GM20431 (cell line): ENCODE data around the gene CENPK.
"Not testable (repeated sequence)": the region's sequence is repeated elsewhere in the genome, so short reads cannot be mapped to it uniquely, and the experiment has no call there.

Experiments used
- in situ Hi-C: fragments of 300-500 bp; cut with MseI, MboI; formaldehyde crosslinking; loops from one replicate; pipeline ENCODE4 v1.15.0; 2020; ENCODE audit warnings: low sequenced_read_pairs; ENCODE audit not compliant: unreplicated experiment

CENPK gene, protein sequence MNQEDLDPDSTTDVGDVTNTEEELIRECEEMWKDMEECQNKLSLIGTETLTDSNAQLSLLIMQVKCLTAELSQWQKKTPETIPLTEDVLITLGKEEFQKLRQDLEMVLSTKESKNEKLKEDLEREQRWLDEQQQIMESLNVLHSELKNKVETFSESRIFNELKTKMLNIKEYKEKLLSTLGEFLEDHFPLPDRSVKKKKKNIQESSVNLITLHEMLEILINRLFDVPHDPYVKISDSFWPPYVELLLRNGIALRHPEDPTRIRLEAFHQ

DNA sequence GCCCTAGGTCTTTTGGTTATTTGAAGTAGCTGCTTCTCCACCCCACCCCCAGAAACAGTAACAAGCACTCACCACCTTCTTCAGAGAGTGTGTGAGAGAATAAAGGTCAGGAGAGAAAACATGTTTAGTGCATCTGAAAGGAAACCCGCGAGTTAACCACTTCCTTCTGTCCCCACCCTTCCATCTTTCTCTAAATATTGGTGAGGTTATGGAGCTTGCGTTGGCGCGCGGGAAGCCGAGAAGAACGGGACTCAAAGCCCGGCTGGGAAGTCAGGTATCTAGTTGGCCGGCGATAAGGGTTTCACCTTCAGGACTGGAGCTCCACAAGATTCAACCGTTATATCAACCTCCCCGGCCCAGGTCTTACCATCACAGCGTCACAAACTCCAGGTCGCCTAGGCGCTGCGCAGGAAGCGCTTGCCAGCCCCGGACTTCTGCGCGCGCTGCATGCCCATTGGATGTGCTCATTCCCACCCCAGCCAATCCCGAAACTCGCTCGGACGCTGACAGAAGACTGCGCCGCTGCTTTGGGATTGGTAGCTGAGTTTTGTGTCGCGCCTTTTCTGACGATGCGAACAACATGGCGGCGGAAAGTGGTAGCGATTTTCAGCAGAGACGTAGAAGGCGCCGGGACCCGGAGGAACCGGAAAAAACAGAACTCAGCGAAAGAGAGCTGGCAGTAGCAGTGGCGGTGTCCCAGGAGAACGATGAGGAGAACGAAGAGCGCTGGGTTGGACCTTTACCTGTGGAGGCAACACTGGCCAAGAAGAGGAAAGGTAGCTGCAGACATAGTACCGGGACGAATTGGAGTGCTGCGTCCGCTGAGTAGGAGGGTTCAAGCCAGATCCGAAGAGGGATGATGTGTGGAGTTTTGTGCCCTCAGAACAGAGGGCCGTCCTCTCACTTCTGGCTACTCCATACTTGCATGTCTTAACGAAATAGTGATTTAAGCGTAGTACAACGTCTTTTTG, at the start of gene CENPK, which contains the start of gene PPWD1:
CENPK (minus strand) TSS at position 438 of the 971 bp plus-strand sequence. CDS start 8,261 bp downstream, outside the sequence.
PPWD1 (plus strand) TSS at position 566 of the 971 bp plus-strand sequence; CDS start at position 581, 15 bp downstream.
- in situ Hi-C loops: no loop called here

DNA sequence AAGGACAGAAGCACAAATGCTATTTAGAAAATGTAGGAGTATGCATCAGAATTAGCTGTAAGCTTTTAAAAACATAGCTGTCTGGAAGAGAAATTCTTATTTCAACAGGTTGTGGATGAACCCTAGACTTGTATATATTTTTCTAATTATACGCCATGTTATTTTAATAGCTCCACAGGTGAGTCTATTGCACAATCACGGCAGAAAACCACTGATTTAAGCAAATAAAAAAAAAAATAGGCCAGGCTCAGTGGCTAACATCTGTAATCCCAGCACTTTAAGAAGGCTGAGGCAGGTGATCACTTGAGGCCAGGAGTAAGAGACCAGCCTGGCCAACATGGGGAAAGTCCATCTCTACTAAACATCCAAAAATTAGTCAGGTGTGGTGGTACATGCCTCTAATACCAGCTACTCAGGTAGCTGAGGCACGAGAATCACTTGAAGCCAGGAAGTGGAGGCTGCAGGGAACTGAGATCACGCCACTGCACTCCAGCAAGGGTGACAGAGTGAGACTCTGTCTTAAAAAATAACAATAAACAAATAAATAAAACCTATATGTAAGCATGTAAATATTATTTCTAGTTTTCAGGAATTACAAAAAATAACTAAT, 49.4 kb upstream of the CENPK start:
- in situ Hi-C loops: no loop called here

DNA sequence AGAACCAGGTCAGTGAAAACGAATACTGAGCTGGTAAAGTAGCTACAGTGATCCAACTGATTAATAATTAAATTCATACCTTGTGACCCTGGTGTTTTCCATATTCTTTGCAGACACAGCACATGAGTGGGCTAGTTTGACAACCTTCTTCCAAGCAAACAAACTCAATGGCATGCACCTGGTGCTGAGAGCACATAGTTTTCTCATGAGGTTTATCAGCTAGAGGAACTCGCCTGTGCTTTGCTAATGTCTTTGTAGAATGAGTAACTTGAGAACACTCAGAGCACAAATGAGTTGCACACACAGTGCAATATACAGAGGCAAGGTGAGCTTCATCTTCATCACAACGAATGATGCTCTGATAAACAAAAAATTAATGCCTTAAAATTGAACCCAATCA, 48.6 kb upstream of the CENPK start:
- in situ Hi-C loops: no loop called here

DNA sequence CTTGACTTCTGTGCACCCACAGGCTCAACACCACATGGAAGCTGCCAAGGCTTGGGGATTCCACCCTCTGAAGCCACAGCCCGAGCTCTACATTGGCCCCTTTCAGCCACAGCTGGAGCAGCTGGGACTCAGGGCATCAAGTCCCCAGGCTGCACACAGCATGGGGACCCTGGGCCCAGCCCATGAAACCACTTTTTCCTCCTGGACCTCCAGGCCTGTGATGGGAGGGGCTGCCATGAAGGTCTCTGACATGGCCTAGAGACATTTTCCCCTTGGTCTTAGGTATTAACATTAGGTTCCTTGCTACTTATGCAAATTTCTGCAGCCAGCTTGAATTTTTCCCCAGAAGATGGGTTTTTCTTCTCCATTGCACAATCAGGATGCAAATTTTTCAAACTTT, 38.8 kb upstream of the CENPK start:
- in situ Hi-C loops: not testable (repeated sequence)

DNA sequence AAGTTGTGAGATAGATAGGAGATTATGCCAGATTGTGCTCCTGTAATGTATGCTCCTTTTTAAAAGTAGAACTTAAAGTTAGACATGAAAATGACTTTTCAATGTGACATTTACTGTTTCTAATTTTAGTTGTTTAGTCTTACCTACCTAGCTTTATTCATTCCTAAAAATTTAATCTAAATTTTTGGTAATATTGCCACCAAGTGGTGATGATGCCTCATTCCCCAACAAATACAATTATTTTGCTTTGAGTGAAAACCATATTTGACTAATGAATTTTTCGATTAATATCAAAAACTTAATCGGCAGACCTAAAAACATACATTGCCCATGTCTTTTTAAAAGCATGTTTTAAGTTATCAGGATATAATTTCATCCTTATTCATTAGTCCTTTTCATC, 25.7 kb upstream of the CENPK start:
- in situ Hi-C loops: no loop called here

DNA sequence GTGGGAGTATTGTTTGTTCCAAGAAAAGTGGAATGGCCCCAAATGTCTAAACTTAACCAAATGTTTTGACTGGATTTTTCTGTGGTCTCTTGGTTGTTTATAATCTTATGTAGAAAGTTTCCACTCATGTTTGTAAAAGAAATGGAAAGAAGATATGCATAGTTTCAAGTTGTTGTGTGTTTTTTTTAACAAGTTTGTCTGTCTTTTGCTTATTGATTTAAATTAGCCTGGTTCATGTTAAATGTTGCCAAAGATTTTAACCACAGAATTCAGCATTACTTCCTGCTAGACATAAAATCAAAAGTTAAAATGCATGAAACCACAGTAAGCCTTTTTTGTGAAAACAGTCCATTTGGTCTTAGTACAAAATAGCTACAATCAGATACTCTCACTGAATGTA, 14.2 kb upstream of the CENPK start:
- in situ Hi-C loops: no loop called here

DNA sequence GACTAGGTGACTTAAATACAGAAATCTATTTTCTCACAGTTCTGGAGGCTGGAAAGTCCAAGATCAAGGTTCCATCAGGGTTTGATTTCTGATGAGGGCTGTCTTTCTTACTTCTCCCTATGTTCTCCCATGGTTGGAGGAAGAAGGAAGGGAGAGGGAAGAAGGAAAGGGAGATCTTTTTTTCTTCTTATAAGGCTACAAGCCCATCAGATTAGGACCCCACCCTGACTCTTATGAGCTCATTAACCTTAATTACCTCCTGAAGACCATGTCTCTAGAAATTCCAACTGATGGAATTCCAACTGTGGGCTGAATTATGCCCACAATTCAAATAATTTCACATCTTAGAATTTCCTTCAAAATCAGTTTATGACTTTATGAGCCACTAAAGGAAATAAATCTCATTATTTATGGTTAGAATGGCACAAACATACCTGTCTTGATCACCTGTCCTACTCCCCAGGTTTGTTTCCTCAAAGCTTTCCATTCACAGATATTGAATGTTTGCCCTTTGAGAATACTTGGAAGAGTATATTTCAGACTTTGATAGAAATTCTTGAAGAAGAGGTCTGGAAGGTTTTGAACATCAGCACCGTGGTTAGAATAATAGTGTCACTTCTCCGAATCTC, 7.7 kb upstream of the CENPK start:
- in situ Hi-C loops: no loop called here

DNA sequence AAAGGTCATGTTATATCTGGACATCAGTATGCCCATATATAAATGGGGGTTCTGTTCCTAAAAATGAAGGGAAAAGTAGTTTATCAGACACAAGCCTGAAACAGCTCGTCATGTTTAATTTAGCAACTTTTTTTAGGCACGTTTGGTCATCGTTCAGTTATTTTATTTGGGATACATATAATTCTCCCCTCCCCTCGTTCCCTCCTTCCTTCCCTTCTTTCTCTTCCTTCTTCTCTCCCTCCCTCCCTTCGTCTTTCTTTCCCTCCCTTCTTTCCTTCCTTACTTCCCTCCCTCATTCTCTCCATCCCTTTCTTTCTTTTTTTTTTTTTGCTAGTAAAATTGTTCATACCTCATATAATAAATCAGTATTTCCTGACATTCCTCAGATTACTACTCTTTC, 3.5 kb upstream of the CENPK start:
- in situ Hi-C loops: no loop called here

DNA sequence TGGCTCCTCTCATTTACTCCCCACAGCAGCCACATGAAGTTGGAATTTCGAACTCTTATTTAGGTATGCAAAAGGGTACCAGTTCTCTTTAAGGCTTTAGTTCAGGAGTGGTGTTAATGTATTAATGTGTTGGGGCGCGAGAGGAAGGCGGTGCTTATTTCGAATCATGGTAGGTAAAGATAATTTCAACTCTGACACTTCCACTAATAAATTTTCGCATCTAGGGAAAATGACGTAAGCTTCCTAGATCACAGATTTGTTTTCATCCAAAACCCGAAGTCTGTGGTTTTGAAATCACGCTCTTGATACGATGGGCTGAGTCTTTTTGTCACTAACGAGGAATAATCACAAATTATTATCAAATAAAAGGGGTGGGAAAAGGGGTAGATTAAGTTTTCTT, 809 bp upstream of the CENPK start:
- in situ Hi-C loops: no loop called here

DNA sequence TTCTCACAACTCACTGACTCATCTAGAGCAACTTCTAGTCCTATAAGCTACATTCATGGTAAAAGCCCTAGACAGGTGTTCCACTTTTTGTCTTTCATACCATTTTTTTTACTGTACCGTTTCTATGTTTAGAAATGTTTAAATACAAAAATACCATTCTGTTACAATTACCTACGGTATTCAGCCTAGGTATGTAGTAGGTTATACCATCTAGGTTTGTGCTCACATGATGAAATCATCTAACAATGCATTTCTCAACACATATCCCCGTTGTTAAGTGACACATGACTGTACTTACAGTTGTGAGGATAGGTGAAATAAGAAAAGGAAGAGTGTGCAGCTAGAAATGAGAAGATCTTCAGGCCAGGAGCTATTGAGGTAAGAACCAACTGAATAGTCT, 6.2 kb downstream of the CENPK start:
- in situ Hi-C loops: no loop called here

DNA sequence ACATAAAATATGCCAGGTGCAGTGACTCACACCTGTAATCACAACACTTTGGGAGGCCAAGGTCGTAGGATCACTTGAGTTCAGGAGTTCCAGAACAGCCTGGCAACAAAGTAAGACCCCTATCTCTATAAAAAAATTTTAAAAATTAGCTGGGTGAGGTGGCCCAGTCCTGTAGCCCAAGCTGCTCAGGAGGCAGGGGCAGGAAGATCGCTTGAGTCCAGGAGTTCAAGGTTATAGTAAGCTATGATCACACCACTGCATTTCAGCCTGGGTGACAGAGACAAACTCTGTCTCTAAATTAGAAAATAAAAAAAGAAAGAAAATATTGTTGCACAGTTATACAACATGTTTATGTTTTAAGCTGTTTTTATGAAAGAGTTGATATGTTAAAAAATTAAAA, 6.8 kb downstream of the CENPK start:
- in situ Hi-C loops: no loop called here

DNA sequence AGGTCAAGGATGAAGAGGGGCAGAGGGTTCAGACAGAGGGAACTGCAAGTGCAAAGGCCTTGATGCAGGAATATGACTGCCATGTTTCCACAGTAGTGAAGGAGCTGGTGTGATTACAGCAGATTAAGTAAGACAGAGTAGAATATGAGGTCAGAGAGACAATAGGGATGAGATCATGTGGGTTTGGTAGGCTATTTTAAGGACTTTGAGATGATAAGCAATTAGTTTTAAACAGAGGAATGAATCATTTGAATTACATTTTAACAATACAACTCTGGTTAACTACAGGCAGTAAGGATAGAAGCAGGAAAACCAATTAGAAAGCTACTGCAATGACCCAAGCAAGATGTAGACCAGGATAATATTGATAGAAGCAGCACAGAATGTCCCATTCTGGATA, 7.7 kb downstream of the CENPK start:
- in situ Hi-C loops: no loop called here

DNA sequence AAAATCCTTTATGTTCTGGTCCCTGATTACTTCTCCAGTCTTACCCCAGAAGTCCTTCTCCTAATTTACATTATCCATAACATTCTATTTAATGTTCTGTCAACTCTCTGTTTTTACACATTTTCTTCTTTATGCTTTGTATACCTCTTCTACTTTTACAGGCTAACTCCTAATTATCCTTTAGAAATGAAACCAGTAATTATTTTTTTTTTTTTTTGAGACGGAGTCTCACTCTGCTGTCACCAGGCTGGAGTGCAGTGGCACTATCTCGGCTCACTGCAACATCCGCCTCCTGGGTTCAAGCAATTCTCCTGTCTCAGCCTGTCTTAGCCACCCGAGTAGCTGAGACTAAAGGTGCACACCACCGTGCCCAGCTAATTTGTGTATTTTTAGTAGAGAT, 9.0 kb downstream of the CENPK start:
- in situ Hi-C loops: no loop called here

DNA sequence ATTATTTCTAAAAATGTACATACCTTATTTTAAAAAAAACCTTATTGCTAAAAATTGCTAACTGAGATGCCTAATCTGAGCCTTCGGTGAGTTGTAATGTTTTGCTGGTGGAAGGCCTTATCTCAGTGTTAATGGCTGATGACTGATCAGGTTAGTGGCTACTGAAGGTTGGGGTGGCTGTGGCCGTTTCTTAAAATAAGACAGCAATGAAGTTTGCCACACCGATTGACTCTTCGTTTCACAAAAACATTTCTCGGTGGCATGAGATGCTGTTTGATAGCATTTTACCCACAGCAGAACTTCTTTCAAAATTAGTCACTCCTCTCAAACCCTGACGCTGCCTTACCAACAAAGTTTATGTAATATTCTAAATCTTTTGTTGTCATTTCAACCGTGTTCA, 14.7 kb downstream of the CENPK start:
- in situ Hi-C loops: no loop called here

DNA sequence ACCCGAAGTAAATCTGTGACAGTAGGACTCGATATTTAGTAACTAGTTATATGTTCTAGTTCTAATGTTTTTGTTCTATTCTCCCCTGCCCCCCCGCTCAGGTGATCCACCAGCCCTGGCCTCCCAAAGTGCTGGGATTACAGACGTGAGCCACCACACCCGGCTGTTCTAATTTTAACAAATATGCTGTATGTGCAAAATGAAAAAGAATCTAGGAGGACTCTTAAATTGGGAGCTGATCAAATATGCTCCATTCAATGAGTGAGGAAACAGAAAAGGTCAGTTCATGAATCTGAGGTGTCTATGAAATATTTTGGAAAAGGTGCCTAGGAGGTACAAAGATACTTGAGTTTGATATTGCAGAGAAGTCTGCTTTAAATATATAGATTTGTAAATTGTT, 16.8 kb downstream of the CENPK start:
- in situ Hi-C loops: no loop called here

DNA sequence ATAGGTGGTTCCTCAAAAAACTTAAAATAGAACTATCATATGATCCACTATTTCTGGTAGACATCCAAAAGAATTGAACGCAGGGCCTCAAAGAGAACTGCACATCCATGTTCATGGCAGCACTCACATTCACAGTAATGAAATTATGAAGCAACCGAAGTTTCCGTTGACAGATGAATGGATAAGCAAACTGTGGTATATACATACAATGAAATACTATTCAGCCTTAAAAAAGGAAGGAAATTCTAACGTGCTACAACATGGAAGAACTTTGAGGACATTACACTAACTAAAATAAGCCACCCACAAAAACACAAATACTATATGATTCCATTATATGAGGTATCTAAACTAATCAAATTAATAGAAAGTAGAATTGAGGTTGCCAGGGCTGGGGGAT, 18.5 kb downstream of the CENPK start:
- in situ Hi-C loops: no loop called here

DNA sequence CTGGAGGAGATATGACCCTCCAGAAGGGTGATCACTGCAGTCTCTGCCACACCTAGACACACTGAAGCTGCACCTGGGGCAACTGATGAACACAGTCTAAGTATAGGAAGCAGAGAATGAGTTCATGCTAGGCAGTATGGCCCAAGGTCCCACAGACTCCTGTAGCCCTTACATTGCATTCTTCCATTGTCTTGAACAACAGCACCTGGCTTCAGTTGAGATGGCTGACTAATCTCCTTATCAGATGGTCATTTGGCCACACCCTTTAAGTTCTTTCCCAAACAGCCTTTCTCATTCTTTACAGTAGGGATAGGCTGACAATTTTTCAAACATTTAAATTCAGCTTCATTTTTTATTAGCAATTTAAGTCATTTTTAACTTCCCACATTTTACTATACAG, 23.1 kb downstream of the CENPK start:
- in situ Hi-C loops: no loop called here

DNA sequence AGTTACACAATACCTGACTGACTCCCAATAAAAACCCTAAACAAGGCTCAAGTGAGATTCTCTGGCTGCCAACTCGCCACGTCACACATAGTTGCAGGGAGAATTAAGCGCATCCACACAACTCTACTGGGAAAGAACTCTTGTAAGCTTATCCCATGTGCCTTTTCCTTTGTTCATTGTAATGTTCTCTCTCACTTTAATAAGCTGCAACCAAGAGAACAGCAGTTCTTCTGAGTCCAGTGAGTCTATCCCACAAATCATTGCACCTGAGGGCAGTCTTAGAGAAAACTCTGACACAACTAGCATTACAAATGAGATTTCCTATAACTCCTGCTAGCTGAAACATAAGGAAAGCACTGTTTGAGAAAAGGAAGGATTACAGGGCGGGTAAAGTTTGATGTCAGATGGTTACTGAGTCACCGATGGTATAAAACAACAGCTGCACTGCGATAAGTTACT, 27.4 kb downstream of the CENPK start:
- in situ Hi-C loops: no loop called here

DNA sequence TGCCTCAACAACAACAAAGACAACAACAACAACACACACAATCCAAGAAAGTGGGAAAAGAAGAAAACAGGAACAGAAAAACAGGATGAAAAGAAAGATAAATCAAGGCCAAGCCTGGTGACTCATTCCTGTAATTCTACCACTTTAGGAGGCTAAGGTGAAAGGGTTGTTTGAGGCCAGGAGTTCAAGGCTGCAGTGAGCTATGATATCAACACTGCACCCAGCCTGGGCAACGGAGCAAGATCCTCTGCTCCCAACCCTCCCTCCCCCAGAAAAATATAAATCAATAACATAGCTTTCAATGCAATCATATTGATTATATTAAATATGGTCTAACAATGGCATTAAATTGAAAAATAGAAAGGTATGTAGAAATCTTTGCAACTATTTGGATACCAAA, 32.1 kb downstream of the CENPK start:
- in situ Hi-C loops: no loop called here

DNA sequence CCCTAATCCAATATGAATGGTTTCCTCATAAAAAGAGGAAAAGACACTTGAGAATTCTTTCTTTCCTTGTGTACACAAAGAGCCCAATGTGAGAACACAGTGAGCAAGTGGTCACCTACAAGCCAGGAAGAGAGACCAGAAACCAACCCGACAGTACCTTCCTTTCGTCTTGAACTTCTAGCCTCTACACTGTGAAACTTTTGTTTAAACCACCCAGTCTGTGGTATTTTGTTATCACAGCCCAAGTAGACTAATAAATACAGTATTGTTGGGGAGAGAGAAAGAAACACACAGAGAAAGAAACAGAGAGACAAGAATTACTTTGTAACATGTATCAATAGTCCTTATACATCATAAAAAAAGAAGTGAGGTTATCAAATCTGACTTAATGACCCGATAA, 37.2 kb downstream of the CENPK start:
- in situ Hi-C loops: no loop called here
